Loucy (cell line): ENCODE data around the gene GABBR1.

Experiments used
- CTCF ChIP-seq: fragments of 200-600 bp; sonication (generic); conservative IDR thresholded peaks from 2 replicates; pipeline ENCODE4 v1.5.1; 2014; ENCODE audit warnings: mild to moderate bottlenecking, antibody characterized with exemption, low read length
- EZH2phosphoT487 ChIP-seq: fragments of 200-600 bp; IDR thresholded peaks from 2 replicates; pipeline ENCODE4 v1.6.1; 2018; ENCODE audit warnings: antibody characterized with exemption, mild to moderate bottlenecking, moderate library complexity, borderline replicate concordance

- TF ChIP-seq CTCF = no peak
- TF ChIP-seq EZH2phosphoT487 = no peak
Observed at GRCh38 chr6:29665942-29666825, 33.2 kb upstream of the GABBR1 start.
